NCI-H69 (cell line): Measurements from ENCODE around the gene ADAMTS5.

Experiments
- DNase-seq: peaks from one replicate; lab custom pipeline; 2025; lab: John Stamatoyannopoulos, UW

ADAMTS5 gene

DNA sequence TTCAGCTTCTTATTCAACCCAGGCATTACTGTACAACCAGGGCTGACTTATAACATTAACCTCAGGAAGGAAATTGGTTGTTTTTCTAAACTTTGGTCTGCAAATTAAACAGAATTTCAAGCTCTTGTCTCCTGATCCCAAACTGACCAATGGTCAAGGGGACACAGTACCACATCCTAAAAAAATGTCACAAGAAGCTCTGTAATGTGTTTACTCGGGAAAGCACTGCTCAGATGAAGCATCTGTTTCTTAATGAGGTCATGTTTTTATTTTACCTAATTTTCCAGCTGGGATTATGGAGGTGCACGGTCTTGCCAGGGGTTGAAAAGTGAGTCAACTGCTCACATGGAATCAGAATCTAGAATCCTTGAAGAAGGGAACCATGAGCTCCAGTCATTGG, 18.7 kb downstream of the ADAMTS5 start:
- no peak for DNase-seq

DNA sequence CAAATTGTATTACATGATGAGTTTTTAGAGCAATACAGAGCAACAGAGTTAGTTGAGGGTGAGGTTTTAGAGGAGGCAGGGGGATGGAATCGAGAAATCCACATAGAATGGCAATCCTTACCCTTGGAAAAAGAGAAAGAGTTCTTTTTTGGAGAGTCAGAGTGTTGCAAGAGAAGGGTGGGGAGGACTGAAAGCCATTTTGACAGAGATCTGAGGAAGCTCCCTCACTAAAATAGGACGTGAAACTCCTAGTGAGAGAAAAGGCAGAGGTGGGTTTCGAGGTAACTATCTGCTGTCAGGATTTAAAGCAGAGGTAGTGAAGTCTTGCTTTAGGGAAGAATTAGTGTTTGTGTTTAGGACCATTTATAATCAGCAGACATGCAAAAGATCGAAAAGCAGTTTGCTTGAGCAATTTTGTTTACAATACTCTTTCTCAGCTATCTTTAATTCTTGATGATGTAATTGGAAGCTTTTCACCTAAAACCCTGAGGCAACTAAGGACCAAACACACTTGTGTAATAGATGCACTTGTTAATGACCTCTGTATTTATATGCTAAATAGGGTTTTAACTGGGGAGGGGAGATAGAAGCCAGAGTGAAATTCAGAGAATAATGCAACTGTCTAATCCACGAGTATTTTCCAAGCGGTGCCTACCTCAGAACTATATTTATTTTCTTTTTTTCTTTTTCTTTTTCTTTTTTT, 20.0 kb downstream of the ADAMTS5 start:
- DNase-seq, result no peak

GRCh38 chr21:26945916-26946675, 20.8 kb downstream of the ADAMTS5 start:
- DNase-seq, result no peak

GRCh38 chr21:26943921-26944320, 23.0 kb downstream of the ADAMTS5 start:
- DNase-seq, result no peak

- no peak for DNase-seq
Measured at GRCh38 chr21:26941421-26941820, 25.5 kb downstream of the ADAMTS5 start.

DNA sequence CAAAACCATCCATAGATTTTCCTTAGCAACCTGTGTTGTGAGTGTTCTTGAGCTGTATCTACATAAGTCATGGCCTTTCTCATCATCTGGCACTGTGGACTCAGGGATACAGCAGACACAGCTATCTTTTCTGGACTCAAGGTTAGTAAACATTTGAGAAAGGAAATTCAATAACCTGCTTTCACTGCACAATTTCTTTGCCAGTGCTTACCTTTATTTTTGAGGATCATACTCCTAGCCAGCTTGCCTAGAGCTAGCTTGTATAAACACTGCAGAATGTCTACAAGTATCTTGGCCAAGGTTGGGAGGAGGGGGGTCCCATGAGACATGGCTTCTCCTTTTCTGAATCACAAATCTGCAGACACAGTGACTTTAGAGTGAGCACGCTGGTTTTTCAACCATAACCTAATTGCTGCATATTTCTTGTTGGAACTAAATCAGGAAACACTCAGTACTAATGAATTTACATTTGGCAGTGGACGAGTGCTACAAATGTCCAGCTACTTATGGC, 27.2 kb downstream of the ADAMTS5 start:
- no peak for DNase-seq

GRCh38 chr21:26936641-26937040, 30.2 kb downstream of the ADAMTS5 start:
- no peak for DNase-seq

DNA sequence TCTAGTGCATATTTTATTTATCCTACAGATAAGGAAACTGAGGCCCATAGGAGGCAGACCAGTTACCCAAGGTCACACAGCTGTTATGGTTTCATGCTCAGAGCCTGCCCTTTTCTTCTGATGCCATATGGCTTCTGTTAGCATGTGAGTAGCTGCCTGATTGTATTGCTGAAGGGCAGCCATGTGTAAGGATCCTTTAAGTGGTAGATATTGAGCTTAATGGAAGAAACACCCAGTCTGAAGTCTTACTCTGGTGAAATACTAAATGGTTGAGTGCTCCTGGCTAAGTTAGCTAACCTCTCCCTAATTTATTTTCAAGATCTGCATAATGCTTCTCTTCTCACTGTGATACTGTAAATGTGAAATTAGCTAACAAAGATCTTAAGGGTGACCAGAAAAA, 30.9 kb downstream of the ADAMTS5 start:
- no peak for DNase-seq

DNA sequence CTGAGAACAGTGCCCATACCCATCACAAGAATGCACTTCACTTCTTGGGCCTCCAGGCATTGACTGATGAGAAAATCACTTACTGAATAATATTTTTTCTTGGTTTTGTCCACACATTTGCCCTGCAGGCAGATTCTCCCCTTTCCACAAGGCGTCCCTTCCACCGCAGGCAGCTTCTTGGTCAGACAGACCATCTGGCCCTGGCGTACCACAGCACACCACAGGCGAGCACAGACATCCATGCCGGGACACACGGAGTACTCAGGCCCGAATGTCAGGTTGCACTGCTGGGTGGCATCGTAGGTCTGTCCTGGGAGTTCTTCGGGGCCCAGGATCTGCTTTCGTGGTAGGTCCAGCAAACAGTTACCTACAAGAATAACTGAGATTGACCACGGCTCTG, 32.5 kb downstream of the ADAMTS5 start:
- DNase-seq, result no peak

GRCh38 chr21:26933448-26933847, 33.4 kb downstream of the ADAMTS5 start:
- no peak for DNase-seq

DNA sequence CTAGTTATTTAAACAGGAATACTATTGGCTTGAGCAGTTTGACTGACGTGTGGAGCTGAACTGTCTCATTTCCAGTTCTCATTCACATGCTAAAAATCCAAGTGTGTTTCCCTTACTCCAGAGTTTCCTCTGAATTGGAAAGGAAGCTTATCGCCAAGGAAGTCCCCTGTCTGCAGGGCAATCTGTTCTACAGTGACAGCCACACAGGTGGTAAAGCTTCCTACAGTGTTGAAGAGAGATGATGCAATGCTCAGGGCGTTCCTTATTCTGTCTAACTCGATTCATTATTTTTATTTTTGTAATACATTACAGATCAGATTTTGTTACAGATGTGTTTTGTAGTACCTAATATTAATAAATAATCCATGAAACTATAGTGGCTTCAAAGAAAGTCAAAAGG, 41.3 kb downstream of the ADAMTS5 start:
- DNase-seq, result no peak

GRCh38 chr21:26925122-26925521, 41.8 kb downstream of the ADAMTS5 start:
- no peak for DNase-seq

- DNase-seq, result no peak
Measured at GRCh38 chr21:26923986-26924385, 42.9 kb downstream of the ADAMTS5 start.

- DNase-seq, result no peak
Measured at GRCh38 chr21:26920055-26920454, 46.8 kb downstream of the ADAMTS5 start.

DNA sequence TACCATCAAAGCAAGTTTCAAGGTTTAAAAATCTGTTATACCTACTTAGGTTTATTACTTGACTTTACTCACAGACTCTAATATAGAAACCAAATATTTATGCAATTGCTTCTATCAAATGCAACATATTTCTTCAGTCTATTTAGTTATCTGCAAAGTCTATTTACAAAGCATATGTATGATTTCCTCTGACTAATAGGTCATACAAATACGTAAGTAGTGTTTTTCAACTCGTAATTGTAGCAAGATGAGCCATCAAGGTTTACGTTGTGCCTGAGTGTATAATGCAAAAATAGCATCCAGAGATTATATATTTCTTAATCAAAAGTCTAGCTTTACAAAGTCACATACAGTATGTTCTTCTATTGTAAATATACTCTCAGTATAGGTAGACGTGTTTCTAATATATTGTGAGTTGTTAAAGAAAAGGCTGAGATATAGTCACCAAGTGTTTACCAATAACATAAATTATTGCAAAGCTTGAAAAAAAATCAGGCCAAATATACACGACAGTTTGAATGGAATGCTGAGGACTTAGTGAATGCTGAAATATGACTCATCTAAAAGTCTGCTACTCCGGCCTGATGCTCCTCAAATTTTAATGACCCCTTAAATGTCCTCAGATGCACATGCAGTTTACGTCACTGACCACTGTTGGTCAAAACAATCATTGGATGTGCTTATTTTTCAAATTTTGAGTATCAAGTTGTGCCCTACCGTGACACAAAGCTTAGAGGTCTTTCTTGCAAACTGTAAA, 48.4 kb downstream of the ADAMTS5 start:
- no peak for DNase-seq

- no peak for DNase-seq
Measured at GRCh38 chr21:26916799-26917198, 50.1 kb downstream of the ADAMTS5 start.

GRCh38 chr21:26914557-26914956, 52.3 kb downstream of the ADAMTS5 start:
- DNase-seq, result no peak

- no peak for DNase-seq
Measured at GRCh38 chr21:26912466-26912865, 54.4 kb downstream of the ADAMTS5 start.

DNA sequence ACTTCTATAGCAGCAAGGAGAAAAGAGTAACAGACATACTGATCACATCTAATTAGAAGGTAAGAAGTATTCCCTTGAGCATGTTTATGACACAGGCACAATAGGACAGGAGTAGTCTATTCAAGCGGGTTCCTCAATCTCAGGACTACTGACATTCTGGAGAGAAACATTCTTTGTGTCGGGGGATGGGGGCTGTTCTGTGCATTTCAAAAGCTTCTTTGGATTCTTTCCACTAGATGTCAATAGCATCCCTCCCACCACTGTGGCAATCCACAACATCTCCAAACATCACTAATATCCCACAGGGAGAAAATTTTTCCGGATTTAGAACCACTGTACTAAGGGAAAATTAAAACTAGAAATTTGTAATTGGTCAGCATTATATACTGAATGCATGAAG, 56.9 kb downstream of the ADAMTS5 start:
- no peak for DNase-seq

GRCh38 chr21:26900980-26901379, 65.9 kb downstream of the ADAMTS5 start:
- DNase-seq, result no peak

DNA sequence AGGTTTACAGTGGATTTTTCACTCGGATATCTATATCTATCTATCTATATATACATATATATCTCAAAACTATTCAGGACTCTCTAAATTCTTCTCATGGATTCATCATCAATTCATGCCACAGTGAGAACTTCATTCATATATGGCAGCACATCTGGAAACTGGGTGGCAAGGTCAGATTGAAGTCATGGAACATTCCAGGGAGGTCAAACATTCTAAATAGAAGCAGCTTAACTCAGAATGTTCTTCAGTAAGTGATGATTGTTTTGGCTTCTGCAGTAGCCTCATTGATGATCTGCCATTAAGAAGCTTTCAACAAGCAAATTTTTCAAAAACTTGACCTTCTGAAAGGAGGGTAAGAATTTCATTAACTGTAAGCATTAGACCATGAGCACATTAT, 74.7 kb downstream of the ADAMTS5 start:
- no peak for DNase-seq

GRCh38 chr21:26888931-26889330, 78.0 kb downstream of the ADAMTS5 start:
- DNase-seq, result no peak

- DNase-seq, result no peak
Measured at GRCh38 chr21:26888256-26888655, 78.6 kb downstream of the ADAMTS5 start.
